GM10847 (cell line): ENCODE data around the gene PRKAR2B.

Experiments used
- POLR2A ChIP-seq: IDR thresholded peaks from 2 replicates; pipeline ENCODE4 v1.6.1; 2011; ENCODE audit not compliant: insufficient read length; ENCODE audit errors: extremely low read depth

Gene PRKAR2B

DNA sequence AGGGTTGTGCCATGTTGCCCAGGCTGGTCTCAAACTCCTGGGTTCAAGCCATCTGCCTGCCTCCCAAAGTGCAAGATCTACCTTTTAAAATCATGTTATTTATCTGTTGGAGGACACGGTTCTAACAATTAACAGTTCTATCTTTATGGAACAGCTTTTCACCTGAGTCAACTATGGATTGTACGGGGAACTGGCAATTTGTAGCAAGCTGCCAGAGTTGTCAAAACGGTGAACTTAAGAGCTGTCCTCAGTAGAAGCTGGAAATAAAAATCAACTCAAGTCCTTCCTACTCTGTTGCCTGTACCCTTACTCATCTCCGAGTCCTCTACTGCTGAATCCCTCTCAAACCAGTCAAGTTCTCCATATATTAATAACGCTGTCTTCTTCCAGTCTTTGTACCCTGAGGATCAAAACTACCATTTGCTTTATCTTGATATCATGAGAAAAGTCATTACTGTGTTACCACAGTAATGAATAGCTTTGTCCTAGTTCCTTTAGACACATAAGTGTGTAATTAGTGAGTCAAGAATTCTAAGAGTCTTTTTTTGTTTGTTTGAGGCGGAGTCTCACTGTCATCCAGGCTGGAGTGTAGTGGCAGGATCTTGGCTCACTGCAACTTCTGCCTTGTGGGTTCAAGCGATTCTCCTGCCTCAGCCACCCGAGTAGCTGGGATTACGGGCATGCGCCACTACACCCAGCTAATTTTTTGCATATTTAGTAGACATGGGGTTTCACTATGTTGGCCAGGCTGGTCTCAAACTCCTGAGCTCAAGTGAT, 152.5 kb downstream of the PRKAR2B start:
- no peak for TF ChIP-seq POLR2A

DNA sequence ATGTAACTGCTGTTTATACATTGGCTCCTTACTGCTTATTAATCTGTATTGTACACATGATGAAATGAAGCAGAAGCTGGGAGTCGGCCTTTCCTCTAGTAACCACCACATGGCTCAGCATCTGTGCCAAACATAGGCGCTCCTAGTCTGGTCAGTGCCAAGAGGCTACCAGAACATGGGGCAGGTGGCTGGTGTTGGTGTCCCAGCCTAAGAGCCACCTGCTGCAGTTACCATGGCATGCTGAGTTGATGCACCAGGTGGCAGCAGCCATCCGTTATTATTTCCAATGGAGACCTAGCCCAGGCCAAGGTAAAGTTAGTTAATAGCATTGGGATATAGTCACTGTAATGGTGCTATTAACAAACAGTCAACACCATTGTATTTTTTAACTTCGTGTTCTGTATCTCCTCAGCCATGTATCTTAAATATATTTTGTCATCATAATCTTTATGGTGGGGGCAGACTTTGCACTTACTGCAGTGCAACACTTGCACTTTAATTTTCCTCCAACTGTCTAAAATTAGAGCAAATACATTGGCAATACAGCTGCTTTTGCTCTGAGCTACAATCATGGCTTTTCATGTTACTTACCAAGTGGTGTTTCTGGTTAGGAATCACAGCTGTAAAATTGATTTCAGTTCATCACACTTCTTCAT, 157.4 kb downstream of the PRKAR2B start:
- TF ChIP-seq POLR2A: no peak

DNA sequence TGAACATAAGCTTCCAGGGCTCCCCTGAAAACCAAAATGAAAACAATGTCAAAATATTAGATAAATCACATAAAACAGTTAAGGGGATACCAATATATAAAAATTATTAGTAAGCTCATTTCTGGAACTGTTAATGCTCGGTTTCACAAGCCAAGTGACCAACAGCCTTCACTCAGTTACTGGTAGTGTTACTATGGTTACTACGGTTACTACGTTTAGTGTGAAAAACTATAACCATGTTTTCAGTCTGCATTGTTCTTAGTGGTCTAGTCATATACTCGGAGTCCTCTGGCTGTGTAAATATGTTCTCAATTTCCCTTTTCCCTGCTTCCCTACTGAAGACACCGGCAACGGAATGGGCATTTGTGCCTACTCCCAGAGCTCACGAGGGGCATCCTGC, 159.1 kb downstream of the PRKAR2B start:
- TF ChIP-seq POLR2A: no peak

DNA sequence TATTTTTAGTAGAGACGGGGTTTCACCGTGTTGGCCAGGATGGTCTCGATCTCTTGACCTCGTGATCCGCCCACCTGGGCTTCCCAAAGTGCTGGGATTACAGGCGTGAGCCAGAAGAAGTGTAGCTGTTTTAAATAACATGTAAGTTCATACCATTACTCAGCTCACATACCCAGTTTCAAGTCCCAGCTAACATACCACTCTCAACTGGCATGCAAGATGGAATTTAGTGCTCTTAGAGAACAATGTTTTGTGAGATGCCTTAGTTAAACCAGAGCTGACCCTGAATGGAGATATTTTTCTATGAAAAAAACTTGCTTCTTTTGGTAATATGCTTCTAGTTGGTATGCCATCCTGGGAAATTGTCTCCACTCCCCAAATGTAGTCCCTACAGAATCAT, 161.6 kb downstream of the PRKAR2B start:
- no peak for TF ChIP-seq POLR2A

DNA sequence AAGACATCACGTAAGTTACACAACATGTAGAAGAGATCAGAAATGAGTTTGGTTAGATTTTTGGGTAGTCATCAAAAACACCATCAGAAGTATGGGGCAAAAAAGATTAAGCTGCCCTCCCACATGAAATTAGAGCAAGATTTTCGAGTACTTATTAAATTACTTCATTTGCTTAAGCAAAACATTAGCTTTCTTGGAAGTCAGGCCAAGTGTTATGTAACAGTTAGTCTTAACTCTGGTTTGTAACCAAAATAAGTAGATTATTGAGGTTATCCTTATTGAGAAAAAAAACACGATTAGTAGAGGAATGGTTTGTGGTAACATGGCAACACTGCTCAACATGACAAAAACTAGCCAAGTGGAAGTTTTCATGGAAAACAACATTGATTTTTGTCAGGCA, 162.2 kb downstream of the PRKAR2B start:
- TF ChIP-seq POLR2A: no peak

DNA sequence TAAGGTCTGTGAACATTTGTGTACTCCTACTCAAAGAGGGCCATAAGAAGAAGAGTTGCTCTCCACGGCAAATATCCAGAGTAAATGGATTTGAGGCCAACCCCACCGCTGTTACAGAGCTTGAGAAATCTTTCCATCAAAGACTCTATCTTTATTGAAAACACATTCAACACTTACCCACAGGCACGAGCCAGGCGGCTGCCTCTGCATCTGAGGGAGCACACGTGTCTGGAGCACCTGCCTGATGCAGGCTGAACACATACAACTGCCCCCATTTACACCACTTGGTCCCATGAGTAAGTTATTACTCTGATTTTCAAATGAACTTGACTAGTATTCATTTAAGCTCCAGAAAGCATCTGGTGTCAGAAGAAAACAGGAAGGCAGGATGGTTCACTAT, 163.0 kb downstream of the PRKAR2B start:
- TF ChIP-seq POLR2A: no peak

DNA sequence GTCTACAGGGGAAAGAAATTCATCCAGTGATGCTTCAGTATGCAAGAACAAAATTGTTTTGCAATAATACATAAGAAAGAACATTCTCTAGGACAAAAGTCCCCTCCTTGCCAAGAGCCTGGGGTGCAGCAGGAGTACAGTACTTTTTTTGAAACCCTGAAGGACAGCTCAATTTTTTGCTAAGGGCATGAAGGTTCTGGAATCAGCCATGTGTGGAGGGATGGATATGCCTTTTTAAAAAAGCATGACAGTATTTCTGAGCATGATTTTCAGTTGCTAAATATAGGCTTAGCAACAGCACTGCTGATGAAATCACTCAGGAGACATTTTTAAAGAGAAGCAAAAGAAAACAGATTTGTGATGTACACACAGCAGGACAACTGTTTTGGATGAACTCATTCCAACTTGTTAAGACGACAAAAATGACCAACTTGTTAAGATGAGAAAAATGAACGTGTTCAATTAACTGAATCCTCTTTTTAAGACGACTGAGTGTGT, 163.6 kb downstream of the PRKAR2B start:
- no peak for TF ChIP-seq POLR2A

DNA sequence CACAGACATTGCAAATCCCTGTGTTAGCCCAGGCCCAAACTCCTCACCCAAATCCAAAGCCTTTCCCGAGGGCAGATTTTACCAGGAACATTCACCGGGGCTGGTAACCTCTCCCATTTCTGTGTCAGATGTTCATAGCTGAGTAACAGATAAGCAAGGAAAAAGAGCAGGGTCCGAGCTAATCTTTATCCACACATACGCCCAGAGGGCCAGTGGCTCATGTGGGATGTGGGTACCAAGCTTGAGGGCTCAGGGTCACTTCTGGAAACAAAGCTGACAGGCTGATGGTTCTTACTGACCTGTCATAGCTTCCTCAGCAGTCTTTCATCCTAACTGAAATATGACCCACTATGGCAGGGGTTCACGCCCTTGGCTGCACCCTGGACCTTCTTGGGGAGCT, 164.1 kb downstream of the PRKAR2B start:
- no peak for TF ChIP-seq POLR2A

DNA sequence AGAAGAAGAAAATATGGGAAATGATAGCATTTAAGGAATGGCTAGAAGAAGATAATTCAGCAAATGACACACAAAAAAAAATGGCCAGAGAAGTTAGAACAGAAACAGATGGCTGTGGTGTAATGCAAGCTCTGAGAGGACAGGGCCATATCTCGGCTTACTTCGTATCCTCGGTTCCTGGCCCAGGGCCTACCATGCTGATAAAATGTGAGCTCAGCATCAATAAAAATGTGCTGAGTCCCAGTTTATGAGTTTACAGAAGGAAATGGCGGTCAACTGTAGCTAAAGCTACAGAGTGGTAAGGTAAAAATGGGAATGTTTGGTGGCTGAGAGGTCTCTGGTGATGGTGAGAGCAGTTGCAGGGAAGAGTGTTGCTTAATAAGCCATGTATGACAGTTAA, 165.1 kb downstream of the PRKAR2B start:
- no peak for TF ChIP-seq POLR2A

DNA sequence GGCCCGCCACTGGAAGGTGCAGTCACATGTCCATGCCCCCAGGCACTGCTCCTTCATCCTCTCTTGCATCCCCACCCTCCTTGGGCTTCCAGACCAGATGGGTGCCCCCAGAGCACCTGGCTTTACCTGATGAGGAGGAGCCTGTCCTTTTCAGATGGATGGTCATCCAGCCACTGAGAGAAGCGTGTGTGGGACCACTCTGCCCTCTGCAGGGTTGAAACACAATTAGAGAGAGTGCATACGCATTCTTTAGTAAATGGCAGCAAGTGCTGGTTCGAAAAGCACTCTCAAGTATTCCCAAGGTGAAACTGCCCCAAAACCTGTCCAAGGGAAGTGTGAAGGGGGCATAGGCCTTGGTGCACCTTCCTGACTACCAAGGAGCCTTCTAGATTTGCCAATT, 165.9 kb downstream of the PRKAR2B start:
- no peak for TF ChIP-seq POLR2A
